Panc1 (cell line): Measurements from ENCODE around the gene DHH. TPM values are rescaled to one million over a fixed set of nuclear protein-coding genes. Genes with fewer than 3 reads are reported as not detected.
A peak's percentile ranks its signal among the peaks of the same experiment; 100 is the strongest.

Experiments used
- ATAC-seq: fragments of 200-7000 bp; cut with Tn5 transposase; 2 replicates; pipeline ENCODE4 v1.9.1; 2020; ENCODE audit warnings: mild to moderate bottlenecking, moderate library complexity
- BruUV-seq: library from RNA; stranded (reverse); fragments of 400-500 nt; replicated peaks from 2 replicates; lab custom pipeline; 2021; lab: Mats Ljungman, UMichigan
- CTCF ChIA-PET: fragments of 300-600 bp; sonication (Branson Sonifier 250); formaldehyde crosslinking; loops from one replicate; lab custom pipeline; 2022; ENCODE audit warnings: antibody characterized with exemption; lab: Charles Lee
- POLR2A ChIA-PET: fragments of 300-600 bp; sonication (Branson Sonifier 250); formaldehyde crosslinking; loops from one replicate; lab custom pipeline; 2022; ENCODE audit warnings: antibody characterized with exemption; lab: Charles Lee
- DNase-seq: peaks from one replicate; pipeline ENCODE4 v3.0.0-alpha.2; 2010; ENCODE audit warnings: low read depth, low spot score
- H3K27ac ChIP-seq: 2 replicates; pipeline ENCODE4 v1.5.1; 2011; ENCODE audit warnings: mild to moderate bottlenecking, low read length, inconsistent platforms
- H3K27me3 ChIP-seq: fragments of 200-500 bp; sonication (Bioruptor generic); 2 replicates; pipeline ENCODE4 v1.6.0; 2014; ENCODE audit warnings: low read length, inconsistent platforms; ENCODE audit not compliant: control insufficient read depth, insufficient read depth
- H3K36me3 ChIP-seq: fragments of 200-500 bp; sonication (Bioruptor generic); 2 replicates; pipeline ENCODE4 v1.5.1; 2014; ENCODE audit warnings: inconsistent platforms, mild to moderate bottlenecking, low read length, moderate library complexity; ENCODE audit not compliant: control insufficient read depth, insufficient read depth
- H3K4me1 ChIP-seq: 2 replicates; pipeline ENCODE4 v1.5.1; 2011; ENCODE audit warnings: inconsistent platforms, mild to moderate bottlenecking, low read length, moderate library complexity; ENCODE audit not compliant: control insufficient read depth, insufficient read depth
- H3K4me3 ChIP-seq, 2 experiments: 2 replicates each; pipeline ENCODE4 v1.5.1; 2011 to 2012; ENCODE audit warnings: low read depth in 2 of 2, low read length in 2 of 2, mild to moderate bottlenecking in 2 of 2, inconsistent platforms in 1 of 2, moderate library complexity in 1 of 2
- H3K9me3 ChIP-seq: fragments of 200-500 bp; sonication (Bioruptor generic); 2 replicates; pipeline ENCODE4 v1.5.1; 2014; ENCODE audit warnings: low read depth, mild to moderate bottlenecking, inconsistent platforms, low read length, moderate library complexity; ENCODE audit not compliant: control insufficient read depth, insufficient read depth
- POLR2AphosphoS5 ChIP-seq: IDR thresholded peaks from 2 replicates; pipeline ENCODE4 v1.6.1; 2012; ENCODE audit warnings: mild to moderate bottlenecking, low read depth, low read length, moderate library complexity
- SIN3A ChIP-seq: IDR thresholded peaks from 2 replicates; pipeline ENCODE4 v1.6.1; 2012; ENCODE audit warnings: low read depth, mild to moderate bottlenecking, low read length, moderate library complexity, borderline replicate concordance; ENCODE audit not compliant: insufficient read depth
- TCF7L2 ChIP-seq: IDR thresholded peaks from 2 replicates; pipeline ENCODE4 v1.6.1; 2011; ENCODE audit warnings: mild to moderate bottlenecking, low read depth, low read length, inconsistent platforms
- in situ Hi-C: cut with HindIII; loops from 2 replicates; pipeline ENCODE4 v1.10.0; 2016; ENCODE audit warnings: low sequenced_read_pairs, low pct_unique_long_range_greater_than_20kb
- intact Hi-C: fragments of 100-400 bp; cut with micrococcal nuclease; formaldehyde crosslinking; loops from one replicate; pipeline ENCODE4 v1.10.0; 2022; ENCODE audit not compliant: unreplicated experiment
- total RNA-seq: library from RNA; stranded (reverse); gene quantifications from one replicate; pipeline ENCODE4 v1.2.1, GENCODE V29; 2021; ENCODE audit not compliant: unreplicated experiment
- TF ChIP-seq, protein P1 (sequence below): fragments of 450-650 bp; IDR thresholded peaks from 2 replicates; pipeline ENCODE4 v1.5.1; 2017; ENCODE audit warnings: mild to moderate bottlenecking
- TF ChIP-seq, protein P2 (sequence below), 2 experiments: IDR thresholded peaks; 2 replicates each; pipeline ENCODE4 v1.6.1; 2011 to 2012; ENCODE audit warnings: low read depth in 2 of 2, control low read depth in 1 of 2, low read length in 1 of 2, mild to moderate bottlenecking in 1 of 2, moderate library complexity in 1 of 2; ENCODE audit not compliant: insufficient read depth in 1 of 2

The DHH gene
- total RNA-seq, 1 experiment from 2014 or later = 1.9 TPM

DNA sequence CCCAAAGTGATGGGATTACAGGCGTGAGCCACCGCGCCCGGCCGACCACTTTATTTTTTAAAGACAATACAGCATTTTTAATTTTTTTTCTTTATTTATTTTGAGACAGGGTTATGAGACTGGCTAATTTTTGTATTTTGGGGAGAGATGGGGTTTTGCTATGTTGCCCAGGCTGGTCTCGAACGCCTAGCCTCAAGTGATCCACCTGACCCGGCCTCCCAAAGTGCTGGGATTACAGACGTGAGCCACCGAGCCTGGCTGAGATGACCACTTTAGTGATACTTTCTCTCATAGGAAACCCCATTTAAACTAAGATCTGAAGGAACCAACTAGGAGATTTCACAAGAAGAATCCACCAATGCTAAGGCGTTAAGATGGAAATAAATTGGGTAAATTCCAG lies 23.6 kb downstream of the DHH start:
- H3K9me3 ChIP-seq = no peaks in the 10 kb centered on the region
- H3K4me3 ChIP-seq = no peak overlapping the region
- ATAC-seq (no peak), DNase-seq (no peak)
- H3K27me3 ChIP-seq = no peaks in the 10 kb centered on the region
- no TSS peak for BruUV-seq
- TF ChIP-seq, protein P1, sequence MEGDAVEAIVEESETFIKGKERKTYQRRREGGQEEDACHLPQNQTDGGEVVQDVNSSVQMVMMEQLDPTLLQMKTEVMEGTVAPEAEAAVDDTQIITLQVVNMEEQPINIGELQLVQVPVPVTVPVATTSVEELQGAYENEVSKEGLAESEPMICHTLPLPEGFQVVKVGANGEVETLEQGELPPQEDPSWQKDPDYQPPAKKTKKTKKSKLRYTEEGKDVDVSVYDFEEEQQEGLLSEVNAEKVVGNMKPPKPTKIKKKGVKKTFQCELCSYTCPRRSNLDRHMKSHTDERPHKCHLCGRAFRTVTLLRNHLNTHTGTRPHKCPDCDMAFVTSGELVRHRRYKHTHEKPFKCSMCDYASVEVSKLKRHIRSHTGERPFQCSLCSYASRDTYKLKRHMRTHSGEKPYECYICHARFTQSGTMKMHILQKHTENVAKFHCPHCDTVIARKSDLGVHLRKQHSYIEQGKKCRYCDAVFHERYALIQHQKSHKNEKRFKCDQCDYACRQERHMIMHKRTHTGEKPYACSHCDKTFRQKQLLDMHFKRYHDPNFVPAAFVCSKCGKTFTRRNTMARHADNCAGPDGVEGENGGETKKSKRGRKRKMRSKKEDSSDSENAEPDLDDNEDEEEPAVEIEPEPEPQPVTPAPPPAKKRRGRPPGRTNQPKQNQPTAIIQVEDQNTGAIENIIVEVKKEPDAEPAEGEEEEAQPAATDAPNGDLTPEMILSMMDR = no peak
- no peak for TF ChIP-seq TCF7L2
- no peak for TF ChIP-seq SIN3A
- TF ChIP-seq POLR2AphosphoS5 = no peak
- TF ChIP-seq, protein P2, sequence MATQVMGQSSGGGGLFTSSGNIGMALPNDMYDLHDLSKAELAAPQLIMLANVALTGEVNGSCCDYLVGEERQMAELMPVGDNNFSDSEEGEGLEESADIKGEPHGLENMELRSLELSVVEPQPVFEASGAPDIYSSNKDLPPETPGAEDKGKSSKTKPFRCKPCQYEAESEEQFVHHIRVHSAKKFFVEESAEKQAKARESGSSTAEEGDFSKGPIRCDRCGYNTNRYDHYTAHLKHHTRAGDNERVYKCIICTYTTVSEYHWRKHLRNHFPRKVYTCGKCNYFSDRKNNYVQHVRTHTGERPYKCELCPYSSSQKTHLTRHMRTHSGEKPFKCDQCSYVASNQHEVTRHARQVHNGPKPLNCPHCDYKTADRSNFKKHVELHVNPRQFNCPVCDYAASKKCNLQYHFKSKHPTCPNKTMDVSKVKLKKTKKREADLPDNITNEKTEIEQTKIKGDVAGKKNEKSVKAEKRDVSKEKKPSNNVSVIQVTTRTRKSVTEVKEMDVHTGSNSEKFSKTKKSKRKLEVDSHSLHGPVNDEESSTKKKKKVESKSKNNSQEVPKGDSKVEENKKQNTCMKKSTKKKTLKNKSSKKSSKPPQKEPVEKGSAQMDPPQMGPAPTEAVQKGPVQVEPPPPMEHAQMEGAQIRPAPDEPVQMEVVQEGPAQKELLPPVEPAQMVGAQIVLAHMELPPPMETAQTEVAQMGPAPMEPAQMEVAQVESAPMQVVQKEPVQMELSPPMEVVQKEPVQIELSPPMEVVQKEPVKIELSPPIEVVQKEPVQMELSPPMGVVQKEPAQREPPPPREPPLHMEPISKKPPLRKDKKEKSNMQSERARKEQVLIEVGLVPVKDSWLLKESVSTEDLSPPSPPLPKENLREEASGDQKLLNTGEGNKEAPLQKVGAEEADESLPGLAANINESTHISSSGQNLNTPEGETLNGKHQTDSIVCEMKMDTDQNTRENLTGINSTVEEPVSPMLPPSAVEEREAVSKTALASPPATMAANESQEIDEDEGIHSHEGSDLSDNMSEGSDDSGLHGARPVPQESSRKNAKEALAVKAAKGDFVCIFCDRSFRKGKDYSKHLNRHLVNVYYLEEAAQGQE (IDR thresholded peaks at IDR 0.05; ENCODE audit: insufficient read depth in 1 of 2, low read depth in 2 of 2, low read length in 1 of 2) = no peak
- intact Hi-C loops (no loop called here), in situ Hi-C loops (no loop called here)
- H3K36me3 ChIP-seq = no peaks in the 10 kb centered on the region
- peaks cover 8% of the 10 kb centered on the region for H3K4me1 ChIP-seq
- ChIA-PET POLR2A (interaction anchor here (0.7 kb wide), 1 partner anchor 1165 kb away, joined by 3 read pairs; no protein-coding TSS in a partner anchor), CTCF (no interaction called here)
- no peak overlapping the region for H3K27ac ChIP-seq

DNA sequence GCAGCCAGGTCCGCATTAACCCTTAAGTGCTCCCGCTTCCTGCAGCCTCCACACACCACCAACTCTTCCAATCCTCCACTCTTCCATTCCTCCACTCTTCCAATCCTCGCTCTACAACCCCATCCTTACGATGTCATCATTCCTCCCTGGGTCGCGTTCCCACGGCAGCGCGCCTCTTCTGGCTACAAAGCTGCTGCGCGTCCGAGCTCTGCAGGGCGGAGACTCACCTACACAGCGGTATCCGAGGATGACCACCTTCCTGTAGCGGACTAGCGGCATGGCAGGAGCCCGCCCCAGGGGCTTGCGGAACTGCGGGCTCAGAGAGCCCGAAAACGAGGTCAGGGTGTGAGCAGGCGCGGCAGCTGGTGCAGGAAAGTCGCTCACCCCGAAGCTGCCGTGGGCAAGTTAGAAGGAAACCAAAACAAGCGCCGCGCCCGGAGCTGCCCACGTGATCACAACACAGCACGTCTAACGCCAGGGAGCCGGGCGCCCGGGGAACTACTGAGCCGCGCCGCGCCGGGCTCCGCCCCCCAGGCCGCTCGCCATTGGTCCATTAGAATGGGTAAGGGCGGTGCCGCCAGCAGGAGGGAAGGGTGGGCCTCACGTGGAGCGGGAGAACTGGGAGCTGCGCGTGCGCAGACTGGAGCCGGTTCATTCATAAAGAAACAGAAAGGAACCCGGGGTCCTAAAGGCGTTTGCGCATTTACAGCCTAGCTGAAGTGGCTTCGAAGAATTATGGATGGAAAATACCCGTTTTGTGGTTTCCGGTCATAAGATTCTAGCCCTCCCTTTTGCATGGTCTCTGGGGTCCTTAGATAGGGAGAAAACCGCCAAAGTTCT lies 24.9 kb downstream of the DHH start, which contains the start of gene RHEBL1:
TSS of gene RHEBL1 (minus strand) at position 473 of the 840 bp plus-strand sequence. CDS start at position 279, 194 bp downstream.
- in situ Hi-C loops (no loop called here), intact Hi-C loops (no loop called here)
- Histone ChIP-seq H3K27ac (peak within 1 kb of the TSS; percentile 90), H3K9me3 (no peaks in the 10 kb centered on the region), H3K4me1 (peaks cover 8% of the 10 kb centered on the region), H3K4me3 (peak within 1 kb of the TSS; percentile 71 to 97), H3K36me3 (no peaks in the 10 kb centered on the region), H3K27me3 (no peaks in the 10 kb centered on the region)
- ATAC-seq = peak; percentile 100
- peak; percentile 96 for TF ChIP-seq TCF7L2
- peak; percentile 52; the same call in 1 of the 2 replicates for TF ChIP-seq POLR2AphosphoS5
- TF ChIP-seq, protein P1 = no peak
- peak; percentile 77; the same call in 1 of the 2 replicates for TF ChIP-seq SIN3A
- TF ChIP-seq, protein P2 (IDR thresholded peaks at IDR 0.05; ENCODE audit: insufficient read depth in 1 of 2, low read depth in 2 of 2, low read length in 1 of 2) = no peak
- peak; percentile 86 for DNase-seq
- POLR2A ChIA-PET = interaction anchor here (0.6 kb wide), 1 partner anchor 50 kb away, joined by 9 read pairs; no protein-coding TSS in a partner anchor
- no TSS peak for BruUV-seq
- CTCF ChIA-PET = interaction anchor here (0.6 to 1.0 kb wide), 8 partner anchors 18 to 650 kb away, joined by 3 to 11 read pairs (median 4); no protein-coding TSS in a partner anchor
